GM23248 (cell line): ENCODE results near the gene TAS2R38. TPM values are rescaled to one million over a fixed set of nuclear protein-coding genes. Genes with fewer than 3 reads are reported as not detected.

Experiments
- DNase-seq: peaks from one replicate; pipeline ENCODE4 v3.0.0-alpha.2; 2015
- H2AFZ ChIP-seq: fragments of 200-600 bp; sonication (generic); 2 replicates; pipeline ENCODE4 v1.6.1; 2016; ENCODE audit warnings: antibody characterized with exemption
- H3F3A ChIP-seq: fragments of 200-600 bp; sonication (generic); 2 replicates; pipeline ENCODE4 v1.6.1; 2016; ENCODE audit warnings: mild to moderate bottlenecking, antibody characterized with exemption, mixed run types; ENCODE audit not compliant: insufficient read depth
- H3K27ac ChIP-seq: fragments of 200-600 bp; sonication (generic); 2 replicates; pipeline ENCODE4 v1.5.1; 2016; ENCODE audit warnings: mild to moderate bottlenecking
- H3K27me3 ChIP-seq: fragments of 200-600 bp; sonication (generic); replicated peaks from 2 replicates; pipeline ENCODE4 v1.6.1; 2016; ENCODE audit warnings: mild to moderate bottlenecking; ENCODE audit not compliant: insufficient read depth
- H3K36me3 ChIP-seq: fragments of 200-600 bp; sonication (generic); 2 replicates; pipeline ENCODE4 v1.6.1; 2016; ENCODE audit warnings: low read depth, mild to moderate bottlenecking
- H3K4me1 ChIP-seq: fragments of 200-600 bp; sonication (generic); 2 replicates; pipeline ENCODE4 v1.6.1; 2016; ENCODE audit warnings: mild to moderate bottlenecking; ENCODE audit not compliant: insufficient read depth
- H3K4me2 ChIP-seq: fragments of 200-600 bp; sonication (generic); one replicate; pipeline ENCODE4 v1.6.1; 2016; ENCODE audit warnings: mild to moderate bottlenecking; ENCODE audit not compliant: unreplicated experiment
- H3K4me3 ChIP-seq: fragments of 200-600 bp; sonication (generic); 2 replicates; pipeline ENCODE4 v1.5.1; 2016; ENCODE audit warnings: mild to moderate bottlenecking
- H3K79me2 ChIP-seq: fragments of 200-600 bp; sonication (generic); 2 replicates; pipeline ENCODE4 v1.6.1; 2016; ENCODE audit warnings: mild to moderate bottlenecking; ENCODE audit not compliant: insufficient read depth
- H3K9ac ChIP-seq: fragments of 200-600 bp; sonication (generic); 2 replicates; pipeline ENCODE4 v1.6.1; 2016; ENCODE audit warnings: mild to moderate bottlenecking
- H3K9me2 ChIP-seq: fragments of 200-600 bp; sonication (generic); 2 replicates; pipeline ENCODE4 v1.6.1; 2016; ENCODE audit warnings: mixed run types, mild to moderate bottlenecking, moderate library complexity; ENCODE audit not compliant: insufficient read depth
- H3K9me3 ChIP-seq: fragments of 200-600 bp; sonication (generic); one replicate; pipeline ENCODE4 v1.6.1; 2017; ENCODE audit warnings: low read depth
- H4K20me1 ChIP-seq: fragments of 200-600 bp; sonication (generic); 2 replicates; pipeline ENCODE4 v1.6.0; 2016; ENCODE audit not compliant: insufficient read depth
- EZH2 ChIP-seq: fragments of 200-600 bp; sonication (generic); IDR thresholded peaks from 2 replicates; pipeline ENCODE4 v1.6.1; 2018; ENCODE audit warnings: antibody characterized with exemption, mild to moderate bottlenecking; ENCODE audit not compliant: insufficient read depth, poor library complexity, severe bottlenecking
- EZH2phosphoT487 ChIP-seq: fragments of 200-600 bp; sonication (generic); IDR thresholded peaks from 2 replicates; pipeline ENCODE4 v1.6.1; 2018; ENCODE audit warnings: antibody characterized with exemption, moderate library complexity, mild to moderate bottlenecking, low read depth; ENCODE audit not compliant: insufficient read depth
- WGBS, 2 experiments: methylation state at CpG; one replicate each; pipeline ENCODE4 v1.1.6; 2015 to 2017; ENCODE audit warnings: low lambda C conversion rate in 2 of 2, low coverage in 1 of 2; ENCODE audit errors: missing lambda C conversion rate in 2 of 2; 5-methylcytosine and 5-hydroxymethylcytosine counted together
- in situ Hi-C: fragments of 300-500 bp; cut with MboI; formaldehyde crosslinking; loops from 2 replicates; pipeline ENCODE4 v1.15.0; 2020
- polyA plus RNA-seq: library from polyadenylated mRNA; unstranded; fragments of >200 nt; fragmentation: Nextera tagmentation; extraction: Ambion mirVana; gene quantifications from 2 replicates; pipeline ENCODE4 v1.2.1, GENCODE V29; 2016
- total RNA-seq: library from RNA; depleted of rRNA; stranded (reverse); fragments of >200 nt; shearing (Covaris generic); gene quantifications from 2 replicates; pipeline ENCODE4 v1.2.3, GENCODE V29; 2014; rRNA removed

The TAS2R38 gene
- total and polyA plus RNA-seq, 2 experiments from 2014 or later: not detected

GRCh38 chr7:141941075-141941474, 32.5 kb downstream of the TAS2R38 start:
- Histone ChIP-seq H3K9me2 (no peaks in the 10 kb centered on the region), H3K4me2 (no peak overlapping the region), H3K4me1 (peaks cover 6% of the 10 kb centered on the region; the same call in 1 of the 2 replicates), H2AFZ (no peak overlapping the region), H3K27ac (no peak overlapping the region), H3F3A (no peaks in the 10 kb centered on the region), H4K20me1 (no peaks in the 10 kb centered on the region), H3K36me3 (no peaks in the 10 kb centered on the region), H3K27me3 (no peaks in the 10 kb centered on the region), H3K4me3 (no peak overlapping the region), H3K9ac (no peak overlapping the region), H3K79me2 (no peaks in the 10 kb centered on the region), H3K9me3 (no peaks in the 10 kb centered on the region)
- WGBS, 2 experiments: 52 to 60% methylated on average over 3 of the region's 3 CpGs
- no peak for DNase-seq
- TF ChIP-seq EZH2phosphoT487: no peak
- in situ Hi-C loops: no loop called here

- H3K4me1 ChIP-seq: no peaks in the 10 kb centered on the region
- H3F3A ChIP-seq: no peaks in the 10 kb centered on the region
- H3K27ac ChIP-seq: no peak overlapping the region
- H3K79me2 ChIP-seq: no peaks in the 10 kb centered on the region
- H3K9me2 ChIP-seq: no peaks in the 10 kb centered on the region
- no peaks in the 10 kb centered on the region for H3K27me3 ChIP-seq
- no peak overlapping the region for H2AFZ ChIP-seq
- no peak for DNase-seq
- TF ChIP-seq EZH2phosphoT487 (no peak), EZH2 (no peak)
- no peaks in the 10 kb centered on the region for H3K36me3 ChIP-seq
- in situ Hi-C loops: no loop called here
- H3K9me3 ChIP-seq: no peaks in the 10 kb centered on the region
- no peak overlapping the region for H3K4me2 ChIP-seq
- no peak overlapping the region for H3K9ac ChIP-seq
- H3K4me3 ChIP-seq: no peak overlapping the region
- WGBS, 2 experiments: 53 to 60% methylated on average over 5 of the region's 5 CpGs
- H4K20me1 ChIP-seq: no peaks in the 10 kb centered on the region
These were observed 43.4 kb downstream of the TAS2R38 start for GRCh38 chr7:141930211-141930610.

- no peaks in the 10 kb centered on the region for H3F3A ChIP-seq
- no peak for DNase-seq
- no peaks in the 10 kb centered on the region for H3K27me3 ChIP-seq
- no peak overlapping the region for H3K9ac ChIP-seq
- H3K4me1 ChIP-seq: no peaks in the 10 kb centered on the region
- H3K36me3 ChIP-seq: no peaks in the 10 kb centered on the region
- no peak overlapping the region for H3K4me3 ChIP-seq
- H4K20me1 ChIP-seq: no peaks in the 10 kb centered on the region
- no peak for TF ChIP-seq EZH2
- no peaks in the 10 kb centered on the region for H3K79me2 ChIP-seq
- H3K4me2 ChIP-seq: no peak overlapping the region
- 43 to 53% methylated on average over 3 of the region's 3 CpGs for WGBS, 2 experiments
- H3K9me2 ChIP-seq: no peaks in the 10 kb centered on the region
- in situ Hi-C loops: no loop called here
- no peak overlapping the region for H2AFZ ChIP-seq
- H3K27ac ChIP-seq: no peak overlapping the region
- no peaks in the 10 kb centered on the region for H3K9me3 ChIP-seq
These were observed 44.8 kb downstream of the TAS2R38 start for GRCh38 chr7:141928845-141929195.

GRCh38 chr7:141928146-141928844, 45.3 kb downstream of the TAS2R38 start:
- Histone ChIP-seq H3F3A (no peaks in the 10 kb centered on the region), H4K20me1 (no peaks in the 10 kb centered on the region), H3K4me2 (no peak overlapping the region), H3K79me2 (no peaks in the 10 kb centered on the region), H3K9me3 (no peaks in the 10 kb centered on the region), H2AFZ (no peak overlapping the region), H3K9me2 (no peaks in the 10 kb centered on the region), H3K27ac (no peak overlapping the region), H3K4me1 (no peaks in the 10 kb centered on the region), H3K4me3 (no peak overlapping the region), H3K27me3 (no peaks in the 10 kb centered on the region), H3K9ac (no peak overlapping the region), H3K36me3 (no peaks in the 10 kb centered on the region)
- WGBS, 2 experiments: 55 to 72% methylated on average over 2 of the region's 2 CpGs
- DNase-seq: no peak
- TF ChIP-seq EZH2: no peak
- no peak for TF ChIP-seq EZH2phosphoT487
- in situ Hi-C loops: no loop called here

Other genes with a start within 250 kb of the TAS2R38 start
- gene SSBP1, start 235.4 kb downstream of the TAS2R38 start, total RNA-seq: 76.8 and 113 TPM in 2 replicates
- 267 and 278 TPM in 2 replicates for gene SSBP1, start 235.4 kb downstream of the TAS2R38 start, polyA plus RNA-seq
- gene TAS2R3, start 209.7 kb downstream of the TAS2R38 start, total RNA-seq: not detected in 2 replicates
- not detected in 2 replicates for gene TAS2R3, start 209.7 kb downstream of the TAS2R38 start, polyA plus RNA-seq
- 0.32 and 0.51 TPM in 2 replicates for gene TAS2R4, start 197.1 kb downstream of the TAS2R38 start, total RNA-seq
- 0.13 TPM in 1 of 2 replicates, not detected in the other for gene TAS2R4, start 197.1 kb downstream of the TAS2R38 start, polyA plus RNA-seq
- gene TAS2R5, start 183.6 kb downstream of the TAS2R38 start, total RNA-seq: not detected in 2 replicates
- 0.16 and 0.22 TPM in 2 replicates for gene TAS2R5, start 183.6 kb downstream of the TAS2R38 start, polyA plus RNA-seq
- gene PRSS37, start 132.3 kb downstream of the TAS2R38 start, total RNA-seq: not detected in 2 replicates
- gene PRSS37, start 132.3 kb downstream of the TAS2R38 start, polyA plus RNA-seq: not detected in 2 replicates
- gene OR9A4, start 57.4 kb downstream of the TAS2R38 start, total RNA-seq: not detected in 2 replicates
- gene OR9A4, start 57.4 kb downstream of the TAS2R38 start, polyA plus RNA-seq: not detected in 2 replicates
- gene CLEC5A, start 26.8 kb downstream of the TAS2R38 start, total RNA-seq: not detected in 2 replicates
- gene CLEC5A, start 26.8 kb downstream of the TAS2R38 start, polyA plus RNA-seq: not detected in 2 replicates
- 1.3 and 2.5 TPM in 2 replicates for gene MGAM, start 22.1 kb upstream of the TAS2R38 start, total RNA-seq
- gene MGAM, start 22.1 kb upstream of the TAS2R38 start, polyA plus RNA-seq: 0.70 and 0.76 TPM in 2 replicates
- gene MGAM2, start 137.9 kb upstream of the TAS2R38 start, total RNA-seq: not detected in 2 replicates
- gene MGAM2, start 137.9 kb upstream of the TAS2R38 start, polyA plus RNA-seq: not detected in 2 replicates